ENCODE measurements around the gene TLE6.

The TLE6 gene

GRCh38 chr19:3039641-3040077, 62.3 kb downstream of the TLE6 start:
- TF ChIP-seq, protein P1, sequence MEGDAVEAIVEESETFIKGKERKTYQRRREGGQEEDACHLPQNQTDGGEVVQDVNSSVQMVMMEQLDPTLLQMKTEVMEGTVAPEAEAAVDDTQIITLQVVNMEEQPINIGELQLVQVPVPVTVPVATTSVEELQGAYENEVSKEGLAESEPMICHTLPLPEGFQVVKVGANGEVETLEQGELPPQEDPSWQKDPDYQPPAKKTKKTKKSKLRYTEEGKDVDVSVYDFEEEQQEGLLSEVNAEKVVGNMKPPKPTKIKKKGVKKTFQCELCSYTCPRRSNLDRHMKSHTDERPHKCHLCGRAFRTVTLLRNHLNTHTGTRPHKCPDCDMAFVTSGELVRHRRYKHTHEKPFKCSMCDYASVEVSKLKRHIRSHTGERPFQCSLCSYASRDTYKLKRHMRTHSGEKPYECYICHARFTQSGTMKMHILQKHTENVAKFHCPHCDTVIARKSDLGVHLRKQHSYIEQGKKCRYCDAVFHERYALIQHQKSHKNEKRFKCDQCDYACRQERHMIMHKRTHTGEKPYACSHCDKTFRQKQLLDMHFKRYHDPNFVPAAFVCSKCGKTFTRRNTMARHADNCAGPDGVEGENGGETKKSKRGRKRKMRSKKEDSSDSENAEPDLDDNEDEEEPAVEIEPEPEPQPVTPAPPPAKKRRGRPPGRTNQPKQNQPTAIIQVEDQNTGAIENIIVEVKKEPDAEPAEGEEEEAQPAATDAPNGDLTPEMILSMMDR (IDR thresholded peaks at IDR 0.05), result no peak
- Histone ChIP-seq H3K27ac (no peak overlapping the region), H3K36me3 (no peaks in the 10 kb centered on the region), H3K4me3 (no peak overlapping the region), H3K9me3 (no peaks in the 10 kb centered on the region), H3K27me3 (peaks cover 0 to 25% of the 10 kb centered on the region in 2 donors), H3K4me1 (peaks cover 4 to 25% (median 18%) of the 10 kb centered on the region in 4 donors)
- no peak for DNase-seq
- intact Hi-C loops (cut with DNase I; ENCODE audit: low total_unique reads), result no loop called here

GRCh38 chr19:3041327-3041726, 64.0 kb downstream of the TLE6 start:
- Histone ChIP-seq H3K36me3 (no peaks in the 10 kb centered on the region), H3K4me1 (peaks cover 3 to 20% (median 7%) of the 10 kb centered on the region in 4 donors), H3K27ac (no peak overlapping the region), H3K9me3 (no peaks in the 10 kb centered on the region), H3K4me3 (no peak overlapping the region), H3K27me3 (peaks cover 0 to 21% of the 10 kb centered on the region in 2 donors)
- DNase-seq, result no peak
- TF ChIP-seq, protein P1 (IDR thresholded peaks at IDR 0.05), result no peak
- intact Hi-C loops (cut with DNase I; ENCODE audit: low total_unique reads), result no loop called here

GRCh38 chr19:3041761-3042620, 64.6 kb downstream of the TLE6 start:
- no peak for DNase-seq
- Histone ChIP-seq H3K27ac (no peak overlapping the region), H3K4me3 (no peak overlapping the region), H3K27me3 (peaks cover 0 to 21% of the 10 kb centered on the region in 2 donors), H3K4me1 (peaks cover 0 to 19% (median 2%) of the 10 kb centered on the region in 4 donors), H3K9me3 (no peaks in the 10 kb centered on the region), H3K36me3 (no peaks in the 10 kb centered on the region)
- intact Hi-C loops (cut with DNase I; ENCODE audit: low total_unique reads), result no loop called here
- TF ChIP-seq, protein P1 (IDR thresholded peaks at IDR 0.05), result no peak

DNA sequence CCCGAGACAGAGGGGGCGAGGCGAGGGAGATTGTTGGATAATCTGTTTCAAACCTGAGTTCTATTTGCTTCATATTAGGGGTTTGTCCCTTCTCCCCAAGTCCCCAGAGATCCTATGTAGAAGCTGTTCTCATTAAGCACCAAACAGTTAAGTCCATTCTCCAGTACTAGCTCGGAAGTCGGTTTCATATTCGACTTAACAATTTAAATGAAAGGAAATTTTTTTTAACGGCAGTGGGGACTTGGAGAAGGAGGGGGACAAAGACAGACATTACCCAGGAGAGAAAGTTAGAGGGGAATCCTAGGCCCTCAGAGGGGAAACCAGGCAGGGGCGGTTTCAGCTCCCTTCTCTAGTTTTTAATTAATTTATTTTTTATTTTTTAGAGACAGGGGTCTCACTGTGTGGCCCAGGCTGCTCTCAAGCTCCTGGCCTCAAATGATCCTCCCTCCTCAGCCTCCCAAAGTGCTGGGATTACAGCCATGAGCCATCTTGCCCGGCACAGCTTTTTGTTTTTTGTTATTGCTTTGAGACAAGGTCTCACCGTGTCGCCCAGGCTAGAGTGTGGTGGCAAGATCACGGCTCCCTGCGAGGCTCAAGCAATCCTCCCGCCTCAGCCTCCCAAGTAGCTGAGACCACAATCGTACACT, 65.4 kb downstream of the TLE6 start:
- TF ChIP-seq, protein P1 (IDR thresholded peaks at IDR 0.05), result no peak
- H3K4me3 ChIP-seq, result no peak overlapping the region
- intact Hi-C loops (cut with DNase I; ENCODE audit: low total_unique reads), result no loop called here

More for the DNA sequence above, 65.4 kb downstream of the TLE6 start:
- Histone ChIP-seq H3K9me3 (no peaks in the 10 kb centered on the region), H3K36me3 (no peaks in the 10 kb centered on the region), H3K27ac (no peak overlapping the region), H3K27me3 (peaks cover 0 to 24% of the 10 kb centered on the region in 2 donors), H3K4me1 (peaks cover 0 to 27% (median 9%) of the 10 kb centered on the region in 4 donors)
- no peak for DNase-seq
